Smooth muscle cell (in vitro differentiated cells): ENCODE measurements around the gene INPPL1. TPM values are rescaled to one million over a fixed set of nuclear protein-coding genes. Genes with fewer than 3 reads are reported as not detected.

ENCODE experiments used
- DNase-seq: peaks from one replicate; lab custom pipeline; 2025; ENCODE audit not compliant: unreplicated experiment; lab: John Stamatoyannopoulos, UW
- H2AFZ ChIP-seq: fragments of 200-600 bp; sonication (generic); 2 replicates; pipeline ENCODE4 v1.6.0; 2016; ENCODE audit warnings: antibody characterized with exemption, low read depth, mild to moderate bottlenecking
- H3F3A ChIP-seq: fragments of 200-600 bp; sonication (generic); 2 replicates; pipeline ENCODE4 v1.6.0; 2017; ENCODE audit warnings: antibody characterized with exemption, low read depth
- H3K27ac ChIP-seq: fragments of 200-600 bp; sonication (generic); 2 replicates; pipeline ENCODE4 v1.5.1; 2016; ENCODE audit warnings: low read depth, mild to moderate bottlenecking
- H3K27me3 ChIP-seq: fragments of 200-600 bp; sonication (generic); 2 replicates; pipeline ENCODE4 v1.6.1; 2016; ENCODE audit warnings: low read depth, mild to moderate bottlenecking
- H3K36me3 ChIP-seq: fragments of 200-600 bp; sonication (generic); 2 replicates; pipeline ENCODE4 v1.5.1; 2016; ENCODE audit warnings: low read depth
- H3K4me1 ChIP-seq: fragments of 200-600 bp; sonication (generic); 2 replicates; pipeline ENCODE4 v1.5.1; 2016; ENCODE audit warnings: low read depth
- H3K4me2 ChIP-seq: fragments of 200-600 bp; sonication (generic); 2 replicates; pipeline ENCODE4 v1.6.0; 2016; ENCODE audit warnings: mild to moderate bottlenecking
- H3K4me3 ChIP-seq: fragments of 200-600 bp; sonication (generic); 2 replicates; pipeline ENCODE4 v1.5.1; 2016; ENCODE audit warnings: mild to moderate bottlenecking
- H3K79me2 ChIP-seq: fragments of 200-600 bp; sonication (generic); 2 replicates; pipeline ENCODE4 v1.6.0; 2016; ENCODE audit warnings: low read depth, mild to moderate bottlenecking
- H3K9ac ChIP-seq: fragments of 200-600 bp; sonication (generic); 2 replicates; pipeline ENCODE4 v1.6.0; 2016; ENCODE audit warnings: low read depth
- H3K9me3 ChIP-seq: fragments of 200-600 bp; sonication (generic); replicated peaks from 2 replicates; pipeline ENCODE4 v1.5.1; 2016; ENCODE audit warnings: low read depth
- H4K20me1 ChIP-seq: fragments of 200-600 bp; sonication (generic); 2 replicates; pipeline ENCODE4 v1.6.0; 2016; ENCODE audit warnings: low read depth
- CTCF ChIP-seq: fragments of 200-600 bp; sonication (generic); IDR thresholded peaks from 2 replicates; pipeline ENCODE4 v1.5.1; 2017; ENCODE audit warnings: borderline replicate concordance, mild to moderate bottlenecking, antibody characterized with exemption; ENCODE audit not compliant: insufficient read depth, poor library complexity, severe bottlenecking
- WGBS: methylation state at CpG from one replicate; pipeline ENCODE4 v1.1.7; 2016; ENCODE audit warnings: low lambda C conversion rate; 5-methylcytosine and 5-hydroxymethylcytosine counted together
- polyA plus RNA-seq: library from polyadenylated mRNA; unstranded; fragments of >200 nt; fragmentation: Nextera tagmentation; extraction: Ambion mirVana; gene quantifications from 2 replicates; pipeline ENCODE4 v1.2.1, GENCODE V29; 2016
- total RNA-seq: library from RNA; depleted of rRNA; stranded (reverse); fragments of >200 nt; gene quantifications from 2 replicates; pipeline ENCODE4 v1.2.3, GENCODE V29; 2014

INPPL1 gene
- total and polyA plus RNA-seq, 2 experiments from 2014 or later, result 71.6 to 95.6 TPM

GRCh38 chr11:72241291-72241781 lies 16.8 kb downstream of the INPPL1 start:
- WGBS, result 39% methylated on average over 9 of the region's 20 CpGs
- Histone ChIP-seq H3K4me2 (no peak overlapping the region), H3K4me1 (peaks cover 16% of the 10 kb centered on the region), H2AFZ (no peak overlapping the region), H3K9ac (no peak overlapping the region), H3K9me3 (no peaks in the 10 kb centered on the region), H3K79me2 (no peaks in the 10 kb centered on the region), H3K36me3 (no peaks in the 10 kb centered on the region), H3K27ac (no peak overlapping the region), H3K4me3 (no peak overlapping the region), H3F3A (peaks cover 15% of the 10 kb centered on the region), H4K20me1 (peaks cover 26% of the 10 kb centered on the region), H3K27me3 (peaks cover 65% of the 10 kb centered on the region)
- no peak for TF ChIP-seq CTCF
- no peak for DNase-seq

GRCh38 chr11:72242141-72242540 lies 17.6 kb downstream of the INPPL1 start:
- no peak overlapping the region for H3K4me3 ChIP-seq
- no peak overlapping the region for H3K4me2 ChIP-seq
- no peak overlapping the region for H3K9ac ChIP-seq
- H3F3A ChIP-seq, result peaks cover 11% of the 10 kb centered on the region
- WGBS, result 98% methylated on average over 2 of the region's 2 CpGs
- H3K27me3 ChIP-seq, result peaks cover 73% of the 10 kb centered on the region
- H3K4me1 ChIP-seq, result peaks cover 16% of the 10 kb centered on the region
- no peak overlapping the region for H2AFZ ChIP-seq
- H3K36me3 ChIP-seq, result no peaks in the 10 kb centered on the region
- peaks cover 17% of the 10 kb centered on the region for H4K20me1 ChIP-seq
- DNase-seq, result no peak
- TF ChIP-seq CTCF, result no peak
- no peaks in the 10 kb centered on the region for H3K79me2 ChIP-seq
- H3K27ac ChIP-seq, result no peak overlapping the region
- no peaks in the 10 kb centered on the region for H3K9me3 ChIP-seq

- 22% methylated on average over 48 of the region's 58 CpGs for WGBS
- peak overlapping the region; percentile 83 for H3K4me2 ChIP-seq
Observed at GRCh38 chr11:72243173-72244059, 18.8 kb downstream of the INPPL1 start.

More at GRCh38 chr11:72243173-72244059, 18.8 kb downstream of the INPPL1 start:
- no peaks in the 10 kb centered on the region for H3K79me2 ChIP-seq
- no peak for TF ChIP-seq CTCF
- H4K20me1 ChIP-seq, result peaks cover 7% of the 10 kb centered on the region
- peaks cover 79% of the 10 kb centered on the region for H3K27me3 ChIP-seq
- H3K9ac ChIP-seq, result no peak overlapping the region
- H3K36me3 ChIP-seq, result no peaks in the 10 kb centered on the region
- peak overlapping the region; percentile 45 for H3K4me3 ChIP-seq
- no peak overlapping the region for H3K27ac ChIP-seq
- peaks cover 15% of the 10 kb centered on the region for H3K4me1 ChIP-seq
- no peak for DNase-seq
- no peak overlapping the region for H2AFZ ChIP-seq
- peaks cover 9% of the 10 kb centered on the region for H3F3A ChIP-seq
- H3K9me3 ChIP-seq, result no peaks in the 10 kb centered on the region
